ENCODE measurements around the gene RRM2.
"Not testable (repeated sequence)": the region's sequence is repeated elsewhere in the genome, so short reads cannot be mapped to it uniquely, and the experiment has no call there.

RRM2 gene

DNA sequence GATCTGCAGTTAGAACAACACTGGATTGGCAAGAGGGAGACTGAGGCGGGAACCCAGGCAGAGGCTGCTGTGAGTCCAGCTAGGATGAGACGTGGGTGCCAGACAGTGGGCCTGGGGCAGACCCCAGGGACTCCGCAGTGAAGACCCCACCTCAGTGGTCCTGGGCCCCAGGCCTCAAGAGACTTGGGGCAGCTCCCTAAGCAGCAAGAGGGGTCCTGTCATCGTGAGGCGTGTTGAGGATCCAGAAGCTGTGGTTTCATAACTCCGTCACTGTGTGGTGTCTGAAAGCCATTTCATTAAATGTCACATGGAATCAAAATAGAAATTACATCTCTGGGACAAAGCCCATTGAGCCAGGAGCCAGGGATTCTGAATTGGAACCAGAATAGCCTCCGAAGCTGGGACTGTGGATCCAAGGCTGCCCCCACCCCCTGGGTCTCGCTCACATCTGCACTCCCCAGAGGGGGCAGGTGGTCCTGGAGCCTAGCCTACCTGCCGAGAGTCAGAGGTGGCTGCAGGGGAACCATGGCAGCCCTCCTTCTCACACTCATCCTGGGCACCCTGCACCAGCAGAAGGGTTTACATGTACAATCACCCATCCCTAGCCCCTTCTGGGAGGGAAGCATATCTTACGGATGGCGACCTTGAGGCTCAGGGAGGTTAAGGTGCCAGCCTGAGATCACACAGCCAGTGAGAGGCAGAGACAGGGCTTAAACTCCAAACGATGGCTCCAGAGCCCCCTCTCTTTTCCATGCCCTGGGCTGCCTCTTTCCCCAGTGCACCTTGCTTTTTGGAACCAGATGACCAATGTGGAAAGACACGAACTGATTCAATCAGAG, 23.2 kb downstream of the RRM2 start:
- TF ChIP-seq CTCF (IDR thresholded peaks at IDR 0.05; ENCODE audit: control insufficient read depth, extremely low read depth, insufficient read depth) = no peak
- no peak overlapping the region for H3K4me3 ChIP-seq (ENCODE audit: low read depth, low read length)
- no peak for DNase-seq (ENCODE audit: low read depth)

DNA sequence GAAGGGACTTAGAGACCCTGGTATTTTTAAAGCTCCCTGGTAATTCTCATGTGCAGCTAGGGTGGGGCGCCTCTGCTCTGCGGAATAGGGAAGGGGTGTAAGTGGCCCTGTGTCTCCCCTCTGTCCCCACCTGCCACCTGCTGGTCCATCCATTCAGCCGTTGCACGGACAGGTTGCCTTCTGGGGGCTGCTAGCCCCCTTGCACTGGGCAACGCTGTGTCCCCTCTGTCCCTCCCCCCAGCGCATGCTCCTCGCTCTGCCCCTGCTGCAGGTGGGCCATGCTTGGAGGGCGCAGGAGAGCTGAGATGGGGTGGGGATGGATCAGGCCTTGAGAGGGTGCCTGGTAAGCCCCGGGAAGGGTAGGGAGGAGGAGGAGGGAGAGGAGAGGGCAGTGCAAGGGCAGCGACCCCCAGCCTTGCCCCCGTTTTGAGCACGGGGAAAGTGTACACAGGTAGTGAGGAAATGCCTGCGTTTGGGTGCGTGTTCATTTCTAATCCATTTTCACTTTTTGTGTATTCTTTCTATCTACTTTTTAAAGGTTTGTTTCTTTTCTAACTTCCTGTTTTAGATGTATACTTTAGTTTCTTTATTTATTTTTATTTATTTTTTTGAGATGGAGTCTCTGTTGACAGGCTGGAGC, 23.9 kb downstream of the RRM2 start:
- no peak overlapping the region for H3K4me3 ChIP-seq (ENCODE audit: low read depth, low read length)
- no peak for DNase-seq (ENCODE audit: low read depth)
- no peak for TF ChIP-seq CTCF (IDR thresholded peaks at IDR 0.05; ENCODE audit: control insufficient read depth, extremely low read depth, insufficient read depth)

DNA sequence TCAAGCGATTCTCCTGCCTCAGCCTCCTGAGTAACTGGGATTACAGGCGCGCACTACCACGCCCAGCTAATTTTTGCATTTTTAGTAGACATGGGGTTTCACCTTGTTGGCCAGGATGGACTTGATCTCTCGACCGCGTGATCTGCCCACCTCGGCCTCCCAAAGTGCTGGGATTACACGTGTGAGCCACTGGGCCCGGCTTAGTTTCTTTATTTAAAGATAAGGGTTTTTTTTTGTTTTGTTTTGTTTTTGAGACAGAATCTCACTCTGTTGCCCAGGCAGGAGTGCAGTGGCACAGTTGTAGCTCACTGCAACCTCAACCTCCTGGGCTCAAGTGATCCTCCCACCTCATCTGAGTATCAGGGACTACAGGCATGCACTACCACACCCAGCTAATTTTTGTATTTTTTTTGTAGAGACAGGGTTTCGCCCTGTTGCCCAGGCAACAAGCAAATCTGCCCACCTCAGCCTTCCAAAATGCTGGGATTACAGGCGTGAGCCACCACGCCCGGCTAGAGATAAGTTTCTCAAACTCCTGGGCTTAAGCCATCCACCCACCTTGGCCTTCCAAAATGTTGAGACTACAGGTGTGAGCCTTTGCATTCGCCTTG, 24.6 kb downstream of the RRM2 start:
- not testable (repeated sequence) for DNase-seq (ENCODE audit: low read depth)

DNA sequence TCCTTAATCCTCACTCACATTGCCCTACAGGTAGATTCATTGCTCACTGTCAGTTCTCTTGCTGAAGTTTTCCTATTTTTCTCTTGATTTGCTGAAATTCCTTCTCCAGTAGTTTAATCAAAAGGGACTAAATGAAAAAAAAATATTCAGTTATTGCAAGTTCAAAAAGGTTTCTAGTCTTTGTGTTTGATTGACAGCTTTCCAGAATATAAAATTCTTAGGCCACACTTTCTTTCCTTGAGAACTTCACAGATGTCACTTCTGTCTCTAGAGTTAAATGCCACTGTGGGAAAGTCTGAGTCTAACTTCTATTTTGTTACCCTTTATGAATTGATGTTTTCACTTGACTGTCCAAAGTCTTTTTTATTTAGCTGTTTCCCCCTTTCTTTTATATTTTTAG, 25.7 kb downstream of the RRM2 start:
- no peak for DNase-seq (ENCODE audit: low read depth)
- no peak overlapping the region for H3K4me3 ChIP-seq (ENCODE audit: low read depth, low read length)
- TF ChIP-seq CTCF (IDR thresholded peaks at IDR 0.05; ENCODE audit: control insufficient read depth, extremely low read depth, insufficient read depth) = no peak

More for the DNA sequence above, 24.6 kb downstream of the RRM2 start:
- not testable (repeated sequence) for H3K4me3 ChIP-seq (ENCODE audit: low read depth, low read length)

DNA sequence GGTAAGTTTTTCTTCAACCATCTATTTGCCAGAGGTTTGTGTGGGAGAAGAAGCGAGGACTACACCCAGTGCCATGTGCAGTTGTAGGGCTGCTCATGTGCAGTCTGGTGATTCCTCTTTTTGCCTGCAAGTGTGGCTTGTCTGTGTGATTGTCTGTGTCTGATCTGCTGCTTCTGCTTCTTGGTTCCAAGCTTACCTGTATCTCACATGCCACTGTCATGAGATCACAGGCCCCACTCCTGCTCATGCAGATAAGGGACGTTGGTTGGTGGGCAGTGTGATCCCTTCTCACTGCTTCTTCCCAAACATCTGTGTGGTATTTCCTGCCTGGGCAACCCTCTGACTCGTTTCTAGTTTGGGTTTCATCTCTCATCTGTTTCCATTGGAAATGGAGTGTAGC, 27.1 kb downstream of the RRM2 start:
- TF ChIP-seq CTCF (IDR thresholded peaks at IDR 0.05; ENCODE audit: control insufficient read depth, extremely low read depth, insufficient read depth) = no peak
- no peak for DNase-seq (ENCODE audit: low read depth)

GRCh38 chr2:10150436-10150835, 27.9 kb downstream of the RRM2 start:
- DNase-seq (ENCODE audit: low read depth) = no peak
- no peak overlapping the region for H3K4me3 ChIP-seq (ENCODE audit: low read depth, low read length)
- TF ChIP-seq CTCF (IDR thresholded peaks at IDR 0.05; ENCODE audit: control insufficient read depth, extremely low read depth, insufficient read depth) = no peak

More for the DNA sequence above, 27.1 kb downstream of the RRM2 start:
- no peak overlapping the region for H3K4me3 ChIP-seq (ENCODE audit: low read depth, low read length)

DNA sequence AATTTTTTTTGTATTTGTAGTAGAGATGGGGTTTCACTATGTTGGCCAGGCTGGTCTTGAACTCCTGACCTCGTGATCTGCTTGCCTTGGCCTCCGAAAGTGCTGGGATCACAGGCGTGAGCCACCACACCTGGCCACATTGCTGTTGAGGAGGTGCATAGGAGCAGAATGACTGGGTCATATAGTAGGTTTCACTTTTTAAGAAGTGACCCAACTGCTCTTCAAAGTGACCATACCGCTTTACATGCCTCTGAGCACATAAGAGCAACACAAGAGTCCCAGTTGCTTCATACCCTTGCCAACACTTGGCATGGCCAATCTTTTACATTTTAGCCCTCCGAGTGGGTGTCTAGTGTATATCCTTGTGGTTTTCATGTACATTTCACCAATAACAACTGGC, 28.9 kb downstream of the RRM2 start:
- H3K4me3 ChIP-seq (ENCODE audit: low read depth, low read length) = no peak overlapping the region
- no peak for TF ChIP-seq CTCF (IDR thresholded peaks at IDR 0.05; ENCODE audit: control insufficient read depth, extremely low read depth, insufficient read depth)
- DNase-seq (ENCODE audit: low read depth) = no peak
